Osteoblast (primary cell): ENCODE data around the gene CACUL1. TPM values are rescaled to one million over a fixed set of nuclear protein-coding genes. Genes with fewer than 3 reads are reported as not detected.
A peak's percentile ranks its signal among the peaks of the same experiment; 100 is the strongest.

Experiments used
- DNase-seq: peaks from one replicate; pipeline ENCODE4 v3.0.0; 2011; ENCODE audit warnings: low spot score, mixed read lengths; ENCODE audit not compliant: insufficient read length; ENCODE audit errors: missing footprints
- H2AFZ ChIP-seq: 2 replicates; pipeline ENCODE4 v1.6.0; 2011; ENCODE audit warnings: mild to moderate bottlenecking, low read length
- H3K27ac ChIP-seq: 2 replicates; pipeline ENCODE4 v1.5.1; 2011; ENCODE audit warnings: mild to moderate bottlenecking, low read depth, low read length, moderate library complexity
- H3K27me3 ChIP-seq: 2 replicates; pipeline ENCODE4 v1.6.0; 2012; ENCODE audit warnings: mild to moderate bottlenecking, control low read depth, inconsistent platforms, low read length, moderate library complexity; ENCODE audit not compliant: insufficient read depth
- H3K36me3 ChIP-seq: 2 replicates; pipeline ENCODE4 v1.5.1; 2011; ENCODE audit warnings: mild to moderate bottlenecking, low read length, control low read depth, moderate library complexity; ENCODE audit not compliant: insufficient read depth
- H3K4me1 ChIP-seq: 2 replicates; pipeline ENCODE4 v1.5.1; 2011; ENCODE audit warnings: mild to moderate bottlenecking, low read length, control low read depth, moderate library complexity; ENCODE audit not compliant: insufficient read depth
- H3K4me2 ChIP-seq: 2 replicates; pipeline ENCODE4 v1.6.0; 2011; ENCODE audit warnings: mild to moderate bottlenecking, low read length; ENCODE audit not compliant: insufficient read depth
- H3K4me3 ChIP-seq: fragments of 200-600 bp; sonication (generic); 3 replicates; pipeline ENCODE4 v1.5.1; 2012; ENCODE audit warnings: mild to moderate bottlenecking, low read length, inconsistent platforms; ENCODE audit not compliant: insufficient read depth
- H3K79me2 ChIP-seq: 2 replicates; pipeline ENCODE4 v1.6.0; 2012; ENCODE audit warnings: mild to moderate bottlenecking, low read length, control low read depth, inconsistent platforms; ENCODE audit not compliant: insufficient read depth
- H3K9me3 ChIP-seq: 2 replicates; pipeline ENCODE4 v1.5.1; 2011; ENCODE audit warnings: low read depth, low read length, control low read depth
- H4K20me1 ChIP-seq: 2 replicates; pipeline ENCODE4 v1.6.0; 2012; ENCODE audit warnings: mild to moderate bottlenecking, low read length, control low read depth; ENCODE audit not compliant: insufficient read depth
- total RNA-seq: library from RNA; depleted of rRNA; stranded (reverse); fragments of >200 nt; gene quantifications from 2 replicates; pipeline ENCODE4 v1.2.3, GENCODE V29; 2012
- TF ChIP-seq, protein P1 (sequence below): IDR thresholded peaks from 2 replicates; pipeline ENCODE4 v1.5.1; 2011; ENCODE audit warnings: mild to moderate bottlenecking, low read depth, low read length, moderate library complexity; ENCODE audit errors: extremely low read depth

CACUL1 gene
- total RNA-seq, 1 donor, result 32.6 TPM

DNA sequence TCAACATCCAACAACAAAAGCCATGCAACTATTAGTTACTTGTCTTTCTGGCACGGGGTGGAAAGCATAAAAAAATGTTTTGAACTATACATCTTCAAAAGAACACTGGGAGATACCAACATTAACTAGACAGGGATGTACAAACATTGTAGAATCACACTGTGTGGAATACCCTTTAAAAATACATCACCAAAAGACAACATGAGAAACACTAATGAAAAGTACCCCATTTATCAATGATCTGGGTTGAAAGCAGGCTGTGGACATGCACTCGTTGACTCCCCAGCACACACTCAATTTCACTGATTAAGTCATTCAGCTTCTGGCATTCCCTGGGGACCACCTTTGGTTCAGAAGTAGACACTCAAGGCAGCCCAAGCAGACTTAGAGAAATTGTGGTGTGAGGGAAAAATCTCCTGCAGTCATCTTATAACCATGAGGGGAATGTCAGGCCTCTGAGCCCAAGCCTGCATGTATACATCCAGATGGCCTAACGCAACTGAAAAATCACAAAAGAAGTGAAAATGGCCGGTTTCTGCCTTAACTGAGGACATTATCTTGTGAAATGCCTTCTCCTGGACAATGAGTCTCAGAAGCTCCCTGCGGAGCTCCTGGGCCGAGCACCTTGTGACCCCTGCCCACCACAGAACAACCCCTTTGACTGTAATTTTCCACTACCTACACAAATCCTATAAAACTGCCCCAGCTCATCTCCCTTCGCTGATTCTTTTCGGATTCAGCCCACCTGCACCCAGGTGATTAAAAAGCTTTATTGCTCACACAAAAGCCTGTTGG is 53.0 kb downstream of the CACUL1 start:
- TF ChIP-seq, protein P1, sequence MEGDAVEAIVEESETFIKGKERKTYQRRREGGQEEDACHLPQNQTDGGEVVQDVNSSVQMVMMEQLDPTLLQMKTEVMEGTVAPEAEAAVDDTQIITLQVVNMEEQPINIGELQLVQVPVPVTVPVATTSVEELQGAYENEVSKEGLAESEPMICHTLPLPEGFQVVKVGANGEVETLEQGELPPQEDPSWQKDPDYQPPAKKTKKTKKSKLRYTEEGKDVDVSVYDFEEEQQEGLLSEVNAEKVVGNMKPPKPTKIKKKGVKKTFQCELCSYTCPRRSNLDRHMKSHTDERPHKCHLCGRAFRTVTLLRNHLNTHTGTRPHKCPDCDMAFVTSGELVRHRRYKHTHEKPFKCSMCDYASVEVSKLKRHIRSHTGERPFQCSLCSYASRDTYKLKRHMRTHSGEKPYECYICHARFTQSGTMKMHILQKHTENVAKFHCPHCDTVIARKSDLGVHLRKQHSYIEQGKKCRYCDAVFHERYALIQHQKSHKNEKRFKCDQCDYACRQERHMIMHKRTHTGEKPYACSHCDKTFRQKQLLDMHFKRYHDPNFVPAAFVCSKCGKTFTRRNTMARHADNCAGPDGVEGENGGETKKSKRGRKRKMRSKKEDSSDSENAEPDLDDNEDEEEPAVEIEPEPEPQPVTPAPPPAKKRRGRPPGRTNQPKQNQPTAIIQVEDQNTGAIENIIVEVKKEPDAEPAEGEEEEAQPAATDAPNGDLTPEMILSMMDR, result no peak
- no peak overlapping the region for H2AFZ ChIP-seq
- no peaks in the 10 kb centered on the region for H3K27me3 ChIP-seq
- H3K36me3 ChIP-seq, result peaks cover 7% of the 10 kb centered on the region
- no peak overlapping the region for H3K4me2 ChIP-seq
- no peak for DNase-seq
- no peak overlapping the region for H3K27ac ChIP-seq
- H4K20me1 ChIP-seq, result peaks cover 5% of the 10 kb centered on the region
- no peaks in the 10 kb centered on the region for H3K9me3 ChIP-seq
- H3K4me3 ChIP-seq, result no peak overlapping the region
- H3K4me1 ChIP-seq, result peaks cover 4% of the 10 kb centered on the region
- H3K79me2 ChIP-seq, result peaks cover 2% of the 10 kb centered on the region

- DNase-seq, result peak; percentile 68
- peaks cover 5% of the 10 kb centered on the region for H4K20me1 ChIP-seq
- TF ChIP-seq, protein P1, result no peak
- H3K27ac ChIP-seq, result no peak overlapping the region
- H3K4me1 ChIP-seq, result peaks cover 11% of the 10 kb centered on the region
- no peak overlapping the region for H3K4me2 ChIP-seq
- H3K9me3 ChIP-seq, result no peaks in the 10 kb centered on the region
- peaks cover 7% of the 10 kb centered on the region for H3K36me3 ChIP-seq
- H3K79me2 ChIP-seq, result peaks cover 2% of the 10 kb centered on the region
- no peaks in the 10 kb centered on the region for H3K27me3 ChIP-seq
- H2AFZ ChIP-seq, result no peak overlapping the region
- no peak overlapping the region for H3K4me3 ChIP-seq
Observed at GRCh38 chr10:118698421-118698820, 56.3 kb downstream of the CACUL1 start.

DNA sequence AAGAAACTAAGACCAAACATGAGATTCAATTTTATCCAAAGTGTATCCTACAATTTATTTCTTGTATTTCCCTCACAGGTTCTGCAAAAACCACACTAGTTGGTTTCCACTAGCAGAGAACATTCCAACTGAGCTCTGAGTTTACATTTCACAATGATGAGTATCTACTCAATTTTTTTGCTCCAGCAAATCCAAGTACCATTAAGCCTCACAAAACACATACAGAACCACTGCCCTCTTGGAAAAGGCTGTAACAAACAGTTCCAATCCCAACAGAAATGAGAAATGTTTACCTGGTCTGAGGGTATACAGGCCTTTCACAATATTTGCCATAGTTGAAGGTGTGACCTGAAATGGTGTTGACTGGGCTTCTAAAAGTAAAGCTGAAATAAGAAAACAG is 59.9 kb downstream of the CACUL1 start:
- Histone ChIP-seq H3K27me3 (no peaks in the 10 kb centered on the region), H3K4me2 (no peak overlapping the region), H4K20me1 (no peaks in the 10 kb centered on the region), H3K27ac (no peak overlapping the region), H3K4me3 (no peak overlapping the region), H3K36me3 (peaks cover 4% of the 10 kb centered on the region), H3K9me3 (no peaks in the 10 kb centered on the region), H2AFZ (no peak overlapping the region), H3K79me2 (peaks cover 2% of the 10 kb centered on the region), H3K4me1 (peaks cover 18% of the 10 kb centered on the region)
- TF ChIP-seq, protein P1, result no peak
- DNase-seq, result no peak

- DNase-seq, result peak; percentile 95
Observed at GRCh38 chr10:118692872-118693271, 61.9 kb downstream of the CACUL1 start.

More at GRCh38 chr10:118692872-118693271, 61.9 kb downstream of the CACUL1 start:
- no peak overlapping the region for H2AFZ ChIP-seq
- peaks cover 14% of the 10 kb centered on the region for H3K4me1 ChIP-seq
- H3K79me2 ChIP-seq, result no peaks in the 10 kb centered on the region
- H3K36me3 ChIP-seq, result peaks cover 4% of the 10 kb centered on the region
- H3K27ac ChIP-seq, result peak overlapping the region; percentile 53
- H3K4me2 ChIP-seq, result peak overlapping the region; percentile 69
- H3K9me3 ChIP-seq, result no peaks in the 10 kb centered on the region
- peaks cover 3% of the 10 kb centered on the region for H4K20me1 ChIP-seq
- no peaks in the 10 kb centered on the region for H3K27me3 ChIP-seq
- peak overlapping the region; percentile 9 for H3K4me3 ChIP-seq
- TF ChIP-seq, protein P1, result no peak
